HCT116 (cell line): ENCODE data around the gene PGLYRP4. TPM values are rescaled to one million over a fixed set of nuclear protein-coding genes. Genes with fewer than 3 reads are reported as not detected.

ENCODE experiments used
- ATAC-seq: fragments of 200-7000 bp; cut with Tn5 transposase; 2 replicates; pipeline ENCODE4 v1.9.1; 2020; ENCODE audit warnings: mild to moderate bottlenecking, moderate library complexity
- BruUV-seq: library from RNA; stranded (reverse); fragments of 400-500 nt; replicated peaks from 2 replicates; lab custom pipeline; 2021; lab: Mats Ljungman, UMichigan
- CTCF ChIA-PET: fragments of 300-600 bp; sonication (Branson Sonifier 250); formaldehyde crosslinking; loops from one replicate; lab custom pipeline; 2021; ENCODE audit warnings: antibody characterized with exemption; lab: Charles Lee
- POLR2A ChIA-PET: fragments of 300-600, 350-600 bp; sonication (Branson Sonifier 250); formaldehyde crosslinking; loops from one replicate; lab custom pipeline; 2021; ENCODE audit warnings: antibody characterized with exemption; lab: Charles Lee
- RAD21 ChIA-PET, 2 experiments: fragments of 300-600 bp; sonication (Branson Sonifier 250); formaldehyde crosslinking; loops; one replicate each; lab custom pipeline; 2023; ENCODE audit warnings: low total read pairs in 2 of 2; ENCODE audit not compliant: uncharacterized antibody in 2 of 2, unreplicated experiment in 2 of 2, low non-redundant PET in 1 of 2; lab: Charles Lee
- DNase-seq: peaks from one replicate; pipeline ENCODE4 v3.0.0-alpha.2; 2010; ENCODE audit warnings: low read depth, low spot score
- H2AFZ ChIP-seq: fragments of 200-600 bp; shearing (Covaris generic), sonication (generic); 2 replicates; pipeline ENCODE4 v1.6.1; 2017; ENCODE audit warnings: low read depth, mixed run types, mixed read lengths, antibody characterized with exemption, low read length; ENCODE audit not compliant: poor library complexity, severe bottlenecking
- H3K27ac ChIP-seq: 2 replicates; pipeline ENCODE4 v1.5.1; 2012; ENCODE audit warnings: low read depth, low read length
- H3K27me3 ChIP-seq: fragments of 200-600 bp; sonication (generic); 2 replicates; pipeline ENCODE4 v1.6.1; 2016; ENCODE audit warnings: mixed run types, low read length, mixed read lengths; ENCODE audit not compliant: insufficient read depth
- H3K36me3 ChIP-seq, 2 experiments: fragments of 200-500 bp in 1 of 2; fragments of 200-600 bp in 1 of 2; sonication (Bioruptor generic) in 1 of 2; sonication (generic) in 1 of 2; 2 replicates each; pipeline versions ENCODE4 v1.5.1 to v1.6.1; 2014 to 2016; ENCODE audit warnings: low read length in 2 of 2, inconsistent platforms in 1 of 2, mixed read lengths in 1 of 2, mixed run types in 1 of 2; ENCODE audit not compliant: insufficient read depth in 2 of 2, control insufficient read depth in 1 of 2
- H3K4me1 ChIP-seq, 2 experiments: fragments of 200-600 bp in 1 of 2; sonication (generic) in 1 of 2; 2 replicates each; pipeline versions ENCODE4 v1.5.1 to v1.6.1; 2012 to 2017; ENCODE audit warnings: low read length in 2 of 2, inconsistent platforms in 1 of 2, mild to moderate bottlenecking in 1 of 2, mixed read lengths in 1 of 2, mixed run types in 1 of 2, moderate library complexity in 1 of 2; ENCODE audit not compliant: insufficient read depth in 2 of 2, control insufficient read depth in 1 of 2
- H3K4me2 ChIP-seq: fragments of 200-600 bp; sonication (generic); 2 replicates; pipeline ENCODE4 v1.6.1; 2017; ENCODE audit warnings: mixed run types, low read length, mixed read lengths
- H3K4me3 ChIP-seq, 2 experiments: fragments of 200-600 bp in 1 of 2; sonication (generic) in 1 of 2; replicated peaks in 1 of 2; 2 replicates each; pipeline ENCODE4 v1.5.1; 2011 to 2016; ENCODE audit warnings: low read length in 2 of 2, control low read depth in 1 of 2, low read depth in 1 of 2, mild to moderate bottlenecking in 1 of 2, mixed read lengths in 1 of 2, mixed run types in 1 of 2
- H3K79me2 ChIP-seq: fragments of 200-600 bp; sonication (generic); 2 replicates; pipeline ENCODE4 v1.6.1; 2017; ENCODE audit warnings: mild to moderate bottlenecking, mixed run types, low read length, moderate library complexity, mixed read lengths; ENCODE audit not compliant: insufficient read depth
- H3K9ac ChIP-seq: fragments of 200-600 bp; sonication (generic); 2 replicates; pipeline ENCODE4 v1.6.1; 2016; ENCODE audit warnings: low read length, mixed read lengths
- H3K9me2 ChIP-seq: fragments of 200-600 bp; sonication (generic), shearing (Covaris generic); 2 replicates; pipeline ENCODE4 v1.6.1; 2017; ENCODE audit warnings: mixed run types, mild to moderate bottlenecking, moderate library complexity; ENCODE audit not compliant: insufficient read depth
- H3K9me3 ChIP-seq, 2 experiments: fragments of 200-500 bp in 1 of 2; fragments of 200-600 bp in 1 of 2; sonication (Bioruptor generic) in 1 of 2; sonication (generic) in 1 of 2; 2 replicates each; pipeline ENCODE4 v1.6.1; 2014 to 2017; ENCODE audit warnings: low read length in 2 of 2, mixed read lengths in 2 of 2, inconsistent platforms in 1 of 2, low read depth in 1 of 2, mild to moderate bottlenecking in 1 of 2, mixed run types in 1 of 2, moderate library complexity in 1 of 2; ENCODE audit not compliant: control insufficient read depth in 1 of 2, insufficient read depth in 1 of 2
- H4K20me1 ChIP-seq: fragments of 200-600 bp; sonication (generic), shearing (Covaris generic); 2 replicates; pipeline ENCODE4 v1.6.1; 2017; ENCODE audit warnings: mixed run types, mild to moderate bottlenecking, moderate library complexity; ENCODE audit not compliant: insufficient read depth
- EGR1 ChIP-seq: IDR thresholded peaks from 2 replicates; pipeline ENCODE4 v1.6.1; 2012; ENCODE audit warnings: low read depth
- EZH2 ChIP-seq: fragments of 200-600 bp; sonication (generic); IDR thresholded peaks from 2 replicates; pipeline ENCODE4 v1.6.1; 2017; ENCODE audit warnings: antibody characterized with exemption, mixed run types
- FOSL1 ChIP-seq: IDR thresholded peaks from 2 replicates; pipeline ENCODE4 v1.6.1; 2012; ENCODE audit warnings: low read depth
- JUND ChIP-seq: IDR thresholded peaks from 2 replicates; pipeline ENCODE4 v1.6.1; 2012
- POLR2A ChIP-seq: IDR thresholded peaks from 2 replicates; pipeline ENCODE4 v1.7.0; 2011; ENCODE audit warnings: borderline replicate concordance; ENCODE audit not compliant: insufficient read depth, insufficient read length; ENCODE audit errors: extremely low read depth
- RAD21 ChIP-seq: IDR thresholded peaks from 2 replicates; pipeline ENCODE4 v1.6.1; 2012; ENCODE audit warnings: low read depth, mild to moderate bottlenecking
- REST ChIP-seq: IDR thresholded peaks from 2 replicates; pipeline ENCODE4 v1.6.1; 2012; ENCODE audit warnings: low read depth
- SP1 ChIP-seq: IDR thresholded peaks from 2 replicates; pipeline ENCODE4 v1.6.1; 2012; ENCODE audit warnings: low read depth
- SRF ChIP-seq: IDR thresholded peaks from 2 replicates; pipeline ENCODE4 v1.6.1; 2012; ENCODE audit warnings: low read depth
- TCF7L2 ChIP-seq: IDR thresholded peaks from 2 replicates; pipeline ENCODE4 v1.7.0; 2011; ENCODE audit warnings: borderline replicate concordance, inconsistent platforms; ENCODE audit not compliant: insufficient read depth, insufficient read length; ENCODE audit errors: extremely low read depth
- YY1 ChIP-seq: IDR thresholded peaks from 2 replicates; pipeline ENCODE4 v1.6.1; 2011; ENCODE audit warnings: low read length, low read depth, moderate library complexity, mild to moderate bottlenecking; ENCODE audit not compliant: insufficient replicate concordance; ENCODE audit errors: extremely low read depth
- ZFX ChIP-seq: fragments of 450-650 bp; IDR thresholded peaks from 2 replicates; pipeline ENCODE4 v1.6.1; 2017
- ZNF274 ChIP-seq: fragments of 200-500 bp; sonication (Bioruptor generic); IDR thresholded peaks from 2 replicates; pipeline ENCODE4 v1.6.1; 2014; ENCODE audit warnings: mild to moderate bottlenecking, low read depth, low read length, inconsistent platforms
- intact Hi-C: fragments of 100-400 bp; cut with micrococcal nuclease; formaldehyde crosslinking; loops from 2 replicates; pipeline ENCODE4 v1.10.0; 2022
- total RNA-seq: library from RNA; stranded (reverse); gene quantifications from one replicate; pipeline ENCODE4 v1.2.1, GENCODE V29; 2021; ENCODE audit not compliant: unreplicated experiment
- TF ChIP-seq, protein P1 (sequence below), 3 experiments: fragments of 200-600 bp in 1 of 3; sonication (generic) in 1 of 3; IDR thresholded peaks in 2 of 3; conservative IDR thresholded peaks in 1 of 3; 2 replicates each; pipeline ENCODE4 v1.5.1; 2012 to 2017; ENCODE audit warnings: low read depth in 2 of 3, low read length in 2 of 3, antibody characterized with exemption in 1 of 3, borderline replicate concordance in 1 of 3, control low read depth in 1 of 3, mild to moderate bottlenecking in 1 of 3, mixed read lengths in 1 of 3, mixed run types in 1 of 3, moderate library complexity in 1 of 3; ENCODE audit not compliant: insufficient read depth in 1 of 3
- TF ChIP-seq, protein P2 (sequence below): IDR thresholded peaks from 2 replicates; pipeline ENCODE4 v1.6.1; 2011; ENCODE audit warnings: mild to moderate bottlenecking, low read length, moderate library complexity; ENCODE audit not compliant: insufficient replicate concordance; ENCODE audit errors: extremely low read depth

The PGLYRP4 gene
- total RNA-seq, 1 experiment from 2014 or later, result not detected

- TF ChIP-seq, protein P1, sequence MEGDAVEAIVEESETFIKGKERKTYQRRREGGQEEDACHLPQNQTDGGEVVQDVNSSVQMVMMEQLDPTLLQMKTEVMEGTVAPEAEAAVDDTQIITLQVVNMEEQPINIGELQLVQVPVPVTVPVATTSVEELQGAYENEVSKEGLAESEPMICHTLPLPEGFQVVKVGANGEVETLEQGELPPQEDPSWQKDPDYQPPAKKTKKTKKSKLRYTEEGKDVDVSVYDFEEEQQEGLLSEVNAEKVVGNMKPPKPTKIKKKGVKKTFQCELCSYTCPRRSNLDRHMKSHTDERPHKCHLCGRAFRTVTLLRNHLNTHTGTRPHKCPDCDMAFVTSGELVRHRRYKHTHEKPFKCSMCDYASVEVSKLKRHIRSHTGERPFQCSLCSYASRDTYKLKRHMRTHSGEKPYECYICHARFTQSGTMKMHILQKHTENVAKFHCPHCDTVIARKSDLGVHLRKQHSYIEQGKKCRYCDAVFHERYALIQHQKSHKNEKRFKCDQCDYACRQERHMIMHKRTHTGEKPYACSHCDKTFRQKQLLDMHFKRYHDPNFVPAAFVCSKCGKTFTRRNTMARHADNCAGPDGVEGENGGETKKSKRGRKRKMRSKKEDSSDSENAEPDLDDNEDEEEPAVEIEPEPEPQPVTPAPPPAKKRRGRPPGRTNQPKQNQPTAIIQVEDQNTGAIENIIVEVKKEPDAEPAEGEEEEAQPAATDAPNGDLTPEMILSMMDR (IDR thresholded peaks at IDR 0.05 in 2 of 3, conservative IDR thresholded peaks at IDR 0.05 in 1 of 3; ENCODE audit: borderline replicate concordance in 1 of 3, insufficient read depth in 1 of 3, low read depth in 2 of 3, low read length in 2 of 3), result no peak
- TF ChIP-seq SRF, result no peak
Observed at GRCh38 chr1:153310526-153310925, 38.1 kb downstream of the PGLYRP4 start (continued).

- Histone ChIP-seq H2AFZ (no peak overlapping the region), H3K4me3 (no peak overlapping the region), H3K4me2 (no peak overlapping the region), H3K9ac (no peak overlapping the region), H3K4me1 (no peaks in the 10 kb centered on the region), H4K20me1 (no peaks in the 10 kb centered on the region), H3K9me2 (no peaks in the 10 kb centered on the region), H3K27ac (no peak overlapping the region), H3K9me3 (no peaks in the 10 kb centered on the region), H3K36me3 (no peaks in the 10 kb centered on the region), H3K79me2 (no peaks in the 10 kb centered on the region), H3K27me3 (peaks cover 14% of the 10 kb centered on the region)
- ATAC-seq (no peak), DNase-seq (no peak)
- BruUV-seq, result no TSS peak
- TF ChIP-seq EZH2 (no peak), JUND (no peak), ZFX (no peak), EGR1 (no peak), TCF7L2 (no peak), YY1 (no peak), ZNF274 (no peak), RAD21 (no peak), SP1 (no peak), FOSL1 (no peak), REST (no peak), POLR2A (no peak)
- TF ChIP-seq, protein P2, sequence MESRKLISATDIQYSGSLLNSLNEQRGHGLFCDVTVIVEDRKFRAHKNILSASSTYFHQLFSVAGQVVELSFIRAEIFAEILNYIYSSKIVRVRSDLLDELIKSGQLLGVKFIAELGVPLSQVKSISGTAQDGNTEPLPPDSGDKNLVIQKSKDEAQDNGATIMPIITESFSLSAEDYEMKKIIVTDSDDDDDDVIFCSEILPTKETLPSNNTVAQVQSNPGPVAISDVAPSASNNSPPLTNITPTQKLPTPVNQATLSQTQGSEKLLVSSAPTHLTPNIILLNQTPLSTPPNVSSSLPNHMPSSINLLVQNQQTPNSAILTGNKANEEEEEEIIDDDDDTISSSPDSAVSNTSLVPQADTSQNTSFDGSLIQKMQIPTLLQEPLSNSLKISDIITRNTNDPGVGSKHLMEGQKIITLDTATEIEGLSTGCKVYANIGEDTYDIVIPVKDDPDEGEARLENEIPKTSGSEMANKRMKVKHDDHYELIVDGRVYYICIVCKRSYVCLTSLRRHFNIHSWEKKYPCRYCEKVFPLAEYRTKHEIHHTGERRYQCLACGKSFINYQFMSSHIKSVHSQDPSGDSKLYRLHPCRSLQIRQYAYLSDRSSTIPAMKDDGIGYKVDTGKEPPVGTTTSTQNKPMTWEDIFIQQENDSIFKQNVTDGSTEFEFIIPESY, result no peak
- TF ChIP-seq, protein P1 (IDR thresholded peaks at IDR 0.05 in 2 of 3, conservative IDR thresholded peaks at IDR 0.05 in 1 of 3; ENCODE audit: borderline replicate concordance in 1 of 3, insufficient read depth in 1 of 3, low read depth in 2 of 3, low read length in 2 of 3), result no peak
- POLR2A ChIA-PET, result no interaction called here
- CTCF ChIA-PET, result no interaction called here
- RAD21 ChIA-PET, result no interaction called here
- intact Hi-C loops, result no loop called here
Observed at GRCh38 chr1:153309441-153309840, 39.2 kb downstream of the PGLYRP4 start.
